ENCODE measurements around the gene FADS2.

FADS2 gene

GRCh38 chr11:61844909-61845565 is 16.9 kb downstream of the FADS2 start:
- H3K9me3 ChIP-seq (ENCODE audit: control insufficient read depth, low read length): no peaks in the 10 kb centered on the region
- no peaks in the 10 kb centered on the region for H3K27me3 ChIP-seq (replicated peaks; ENCODE audit: control insufficient read depth, insufficient read depth, low read length, poor library complexity, severe bottlenecking)
- no peak overlapping the region for H3K27ac ChIP-seq (ENCODE audit: insufficient read depth, low read length, poor library complexity, severe bottlenecking)
- no peaks in the 10 kb centered on the region for H3K4me1 ChIP-seq (ENCODE audit: control insufficient read depth, insufficient read depth, low read length, poor library complexity, severe bottlenecking)
- no peak for DNase-seq
- H3K36me3 ChIP-seq (ENCODE audit: control insufficient read depth, insufficient read depth, low read length): no peaks in the 10 kb centered on the region
- no peak overlapping the region for H3K4me3 ChIP-seq (ENCODE audit: insufficient read depth, low read depth, low read length, poor library complexity, severe bottlenecking)

GRCh38 chr11:61846362-61847020 is 18.4 kb downstream of the FADS2 start:
- no peaks in the 10 kb centered on the region for H3K4me1 ChIP-seq (ENCODE audit: control insufficient read depth, insufficient read depth, low read length, poor library complexity, severe bottlenecking)
- no peak overlapping the region for H3K27ac ChIP-seq (ENCODE audit: insufficient read depth, low read length, poor library complexity, severe bottlenecking)
- no peak for DNase-seq
- no peaks in the 10 kb centered on the region for H3K27me3 ChIP-seq (replicated peaks; ENCODE audit: control insufficient read depth, insufficient read depth, low read length, poor library complexity, severe bottlenecking)
- H3K4me3 ChIP-seq (ENCODE audit: insufficient read depth, low read depth, low read length, poor library complexity, severe bottlenecking): no peak overlapping the region
- H3K36me3 ChIP-seq (ENCODE audit: control insufficient read depth, insufficient read depth, low read length): no peaks in the 10 kb centered on the region
- H3K9me3 ChIP-seq (ENCODE audit: control insufficient read depth, low read length): no peaks in the 10 kb centered on the region

GRCh38 chr11:61847914-61848581 is 19.9 kb downstream of the FADS2 start:
- Histone ChIP-seq H3K27me3 (replicated peaks; ENCODE audit: control insufficient read depth, insufficient read depth, low read length, poor library complexity, severe bottlenecking) (no peaks in the 10 kb centered on the region), H3K27ac (ENCODE audit: insufficient read depth, low read length, poor library complexity, severe bottlenecking) (no peak overlapping the region), H3K4me1 (ENCODE audit: control insufficient read depth, insufficient read depth, low read length, poor library complexity, severe bottlenecking) (no peaks in the 10 kb centered on the region), H3K36me3 (ENCODE audit: control insufficient read depth, insufficient read depth, low read length) (no peaks in the 10 kb centered on the region), H3K4me3 (ENCODE audit: insufficient read depth, low read depth, low read length, poor library complexity, severe bottlenecking) (no peak overlapping the region), H3K9me3 (ENCODE audit: control insufficient read depth, low read length) (no peaks in the 10 kb centered on the region)
- DNase-seq: no peak

GRCh38 chr11:61848631-61849030 is 20.5 kb downstream of the FADS2 start:
- no peaks in the 10 kb centered on the region for H3K27me3 ChIP-seq (replicated peaks; ENCODE audit: control insufficient read depth, insufficient read depth, low read length, poor library complexity, severe bottlenecking)
- no peaks in the 10 kb centered on the region for H3K36me3 ChIP-seq (ENCODE audit: control insufficient read depth, insufficient read depth, low read length)
- H3K9me3 ChIP-seq (ENCODE audit: control insufficient read depth, low read length): no peaks in the 10 kb centered on the region
- H3K4me1 ChIP-seq (ENCODE audit: control insufficient read depth, insufficient read depth, low read length, poor library complexity, severe bottlenecking): no peaks in the 10 kb centered on the region
- H3K4me3 ChIP-seq (ENCODE audit: insufficient read depth, low read depth, low read length, poor library complexity, severe bottlenecking): no peak overlapping the region
- no peak overlapping the region for H3K27ac ChIP-seq (ENCODE audit: insufficient read depth, low read length, poor library complexity, severe bottlenecking)
- no peak for DNase-seq

- Histone ChIP-seq H3K4me1 (ENCODE audit: control insufficient read depth, insufficient read depth, low read length, poor library complexity, severe bottlenecking) (no peaks in the 10 kb centered on the region), H3K27ac (ENCODE audit: insufficient read depth, low read length, poor library complexity, severe bottlenecking) (no peak overlapping the region), H3K27me3 (replicated peaks; ENCODE audit: control insufficient read depth, insufficient read depth, low read length, poor library complexity, severe bottlenecking) (no peaks in the 10 kb centered on the region), H3K9me3 (ENCODE audit: control insufficient read depth, low read length) (no peaks in the 10 kb centered on the region), H3K4me3 (ENCODE audit: insufficient read depth, low read depth, low read length, poor library complexity, severe bottlenecking) (no peak overlapping the region), H3K36me3 (ENCODE audit: control insufficient read depth, insufficient read depth, low read length) (no peaks in the 10 kb centered on the region)
- no peak for DNase-seq
Observed at GRCh38 chr11:61850687-61851086, 22.6 kb downstream of the FADS2 start.

DNA sequence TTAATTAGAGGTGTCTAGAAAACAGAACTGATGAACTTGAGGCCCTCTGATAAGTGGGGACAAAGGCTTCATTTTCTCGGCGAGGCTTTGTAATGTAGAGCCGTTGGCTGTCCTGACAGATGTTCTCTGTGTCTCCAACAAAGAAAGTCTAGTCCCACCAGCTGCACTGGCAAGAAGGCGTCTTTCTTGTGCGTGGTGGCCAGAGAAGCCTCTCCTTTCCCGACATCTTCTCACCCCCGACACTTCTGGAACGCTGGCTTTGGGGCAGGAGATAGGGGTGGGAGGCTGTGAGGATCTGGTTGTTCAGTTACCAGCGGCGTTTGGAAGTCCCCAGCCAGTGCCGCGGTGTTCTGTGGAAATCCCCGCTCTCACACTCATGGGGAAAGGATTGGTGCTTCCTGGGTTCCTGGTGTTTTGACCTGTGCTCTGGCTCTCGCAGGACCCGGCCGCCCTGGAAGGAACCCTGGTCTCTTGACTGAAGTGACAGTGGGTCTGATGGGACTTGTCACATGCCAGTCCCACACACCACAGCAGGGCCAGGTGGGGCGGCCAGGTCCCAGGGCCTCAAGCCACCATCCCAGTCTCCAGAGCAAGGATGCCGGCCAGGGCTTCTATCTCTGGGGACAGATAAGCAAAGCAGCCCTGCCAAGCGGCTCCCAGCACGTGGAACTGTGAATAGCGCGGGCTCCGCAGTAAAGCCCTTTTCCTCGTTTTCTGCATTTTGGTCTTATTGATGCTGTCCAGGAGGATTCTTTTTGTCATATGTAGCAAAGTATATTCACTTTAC is 23.2 kb downstream of the FADS2 start:
- Histone ChIP-seq H3K27me3 (replicated peaks; ENCODE audit: control insufficient read depth, insufficient read depth, low read length, poor library complexity, severe bottlenecking) (no peaks in the 10 kb centered on the region), H3K9me3 (ENCODE audit: control insufficient read depth, low read length) (no peaks in the 10 kb centered on the region), H3K4me3 (ENCODE audit: insufficient read depth, low read depth, low read length, poor library complexity, severe bottlenecking) (no peak overlapping the region), H3K4me1 (ENCODE audit: control insufficient read depth, insufficient read depth, low read length, poor library complexity, severe bottlenecking) (no peaks in the 10 kb centered on the region), H3K36me3 (ENCODE audit: control insufficient read depth, insufficient read depth, low read length) (no peaks in the 10 kb centered on the region), H3K27ac (ENCODE audit: insufficient read depth, low read length, poor library complexity, severe bottlenecking) (no peak overlapping the region)
- DNase-seq: no peak

GRCh38 chr11:61851900-61852295 is 23.8 kb downstream of the FADS2 start:
- Histone ChIP-seq H3K4me1 (ENCODE audit: control insufficient read depth, insufficient read depth, low read length, poor library complexity, severe bottlenecking) (no peaks in the 10 kb centered on the region), H3K36me3 (ENCODE audit: control insufficient read depth, insufficient read depth, low read length) (no peaks in the 10 kb centered on the region), H3K27ac (ENCODE audit: insufficient read depth, low read length, poor library complexity, severe bottlenecking) (no peak overlapping the region), H3K4me3 (ENCODE audit: insufficient read depth, low read depth, low read length, poor library complexity, severe bottlenecking) (no peak overlapping the region), H3K27me3 (replicated peaks; ENCODE audit: control insufficient read depth, insufficient read depth, low read length, poor library complexity, severe bottlenecking) (no peaks in the 10 kb centered on the region), H3K9me3 (ENCODE audit: control insufficient read depth, low read length) (no peaks in the 10 kb centered on the region)
- no peak for DNase-seq

DNA sequence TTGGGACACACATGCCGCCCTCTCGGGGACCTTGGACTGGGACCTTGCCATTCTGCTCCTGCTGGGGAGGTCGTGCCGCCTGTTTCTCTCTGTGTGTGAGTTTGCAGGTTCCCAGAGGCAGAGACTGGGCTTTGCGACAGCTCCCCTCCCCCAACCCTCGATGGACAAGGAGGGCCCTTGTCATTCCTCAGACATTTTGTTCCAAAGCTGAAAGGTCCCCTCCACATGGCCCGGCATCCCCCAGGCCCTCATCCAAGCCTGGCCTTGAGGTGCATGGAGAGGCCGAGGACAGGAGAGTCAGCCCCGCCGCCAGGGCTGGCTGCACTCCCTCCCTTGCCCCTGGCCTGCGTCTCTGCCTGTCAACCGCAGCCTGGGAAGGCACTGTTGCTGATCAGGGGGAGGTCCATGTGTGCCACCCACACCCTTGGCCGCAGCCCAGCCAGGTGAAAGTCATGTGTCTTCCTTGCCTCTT is 25.6 kb downstream of the FADS2 start:
- Histone ChIP-seq H3K27me3 (replicated peaks; ENCODE audit: control insufficient read depth, insufficient read depth, low read length, poor library complexity, severe bottlenecking) (no peaks in the 10 kb centered on the region), H3K4me1 (ENCODE audit: control insufficient read depth, insufficient read depth, low read length, poor library complexity, severe bottlenecking) (no peaks in the 10 kb centered on the region), H3K27ac (ENCODE audit: insufficient read depth, low read length, poor library complexity, severe bottlenecking) (no peak overlapping the region), H3K4me3 (ENCODE audit: insufficient read depth, low read depth, low read length, poor library complexity, severe bottlenecking) (no peak overlapping the region), H3K9me3 (ENCODE audit: control insufficient read depth, low read length) (no peaks in the 10 kb centered on the region), H3K36me3 (ENCODE audit: control insufficient read depth, insufficient read depth, low read length) (no peaks in the 10 kb centered on the region)
- DNase-seq: no peak

GRCh38 chr11:61854206-61854895 is 26.3 kb downstream of the FADS2 start:
- DNase-seq: no peak
- Histone ChIP-seq H3K4me1 (ENCODE audit: control insufficient read depth, insufficient read depth, low read length, poor library complexity, severe bottlenecking) (no peaks in the 10 kb centered on the region), H3K4me3 (ENCODE audit: insufficient read depth, low read depth, low read length, poor library complexity, severe bottlenecking) (no peak overlapping the region), H3K9me3 (ENCODE audit: control insufficient read depth, low read length) (no peaks in the 10 kb centered on the region), H3K27me3 (replicated peaks; ENCODE audit: control insufficient read depth, insufficient read depth, low read length, poor library complexity, severe bottlenecking) (no peaks in the 10 kb centered on the region), H3K27ac (ENCODE audit: insufficient read depth, low read length, poor library complexity, severe bottlenecking) (no peak overlapping the region), H3K36me3 (ENCODE audit: control insufficient read depth, insufficient read depth, low read length) (no peaks in the 10 kb centered on the region)
